NCI-H82 (cell line): ENCODE results near the gene SMCO4.
A peak's percentile ranks its signal among the peaks of the same experiment; 100 is the strongest.
"Not testable (repeated sequence)": the region's sequence is repeated elsewhere in the genome, so short reads cannot be mapped to it uniquely, and the experiment has no call there.

Source experiments
- DNase-seq: peaks from one replicate; lab custom pipeline; 2025; lab: John Stamatoyannopoulos, UW

SMCO4 gene

DNA sequence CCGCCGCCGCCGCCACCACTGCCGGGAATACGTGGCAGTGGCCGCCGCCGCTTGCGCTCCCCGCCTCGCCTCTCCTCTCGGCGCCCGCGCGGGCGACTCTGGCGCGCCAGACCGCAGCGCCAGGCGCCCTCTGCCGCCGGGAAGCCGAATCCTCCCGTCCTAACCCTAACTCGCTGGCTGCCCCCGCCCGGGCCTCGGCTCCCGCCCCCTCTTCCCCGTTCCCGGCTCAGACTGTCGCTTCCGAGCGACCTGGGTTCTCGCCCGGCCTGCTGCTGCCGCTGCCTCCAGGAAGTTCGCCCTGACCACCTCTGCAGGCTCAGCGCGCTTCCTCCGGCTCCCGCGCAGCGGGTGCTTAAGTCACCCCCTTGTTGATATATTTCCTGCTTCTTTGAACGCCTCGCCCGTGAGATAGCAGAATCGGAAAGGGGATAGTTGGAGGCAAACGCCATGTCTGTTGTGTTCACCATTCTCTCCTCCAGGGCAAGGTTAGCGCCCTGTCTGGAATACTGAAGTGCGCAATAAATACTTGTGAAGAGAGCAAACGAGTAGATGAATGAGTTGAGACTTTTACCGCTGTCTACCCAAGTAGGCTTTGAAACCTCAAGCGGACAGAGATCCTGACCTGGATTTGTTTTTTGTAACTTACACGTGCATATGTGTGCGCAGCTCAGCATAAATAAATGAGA is at the start of gene SMCO4:
Gene SMCO4 (minus strand): TSS at position 100 of the 686 bp plus-strand sequence. CDS start 64,202 bp downstream, outside the sequence.
- peak; percentile 88 for DNase-seq

- DNase-seq = no peak
Measured at GRCh38 chr11:93591247-93591898, 48.2 kb upstream of the SMCO4 start.

GRCh38 chr11:93589347-93589746 is 46.2 kb upstream of the SMCO4 start:
- no peak for DNase-seq

- DNase-seq = no peak
Measured at GRCh38 chr11:93587858-93588581, 44.8 kb upstream of the SMCO4 start.

GRCh38 chr11:93587425-93587824 is 44.2 kb upstream of the SMCO4 start:
- DNase-seq = not testable (repeated sequence)

- no peak for DNase-seq
Measured at GRCh38 chr11:93585758-93586157, 42.6 kb upstream of the SMCO4 start.

GRCh38 chr11:93583490-93583889 is 40.3 kb upstream of the SMCO4 start:
- no peak for DNase-seq

GRCh38 chr11:93579187-93579751 is 36.1 kb upstream of the SMCO4 start:
- DNase-seq = no peak

DNA sequence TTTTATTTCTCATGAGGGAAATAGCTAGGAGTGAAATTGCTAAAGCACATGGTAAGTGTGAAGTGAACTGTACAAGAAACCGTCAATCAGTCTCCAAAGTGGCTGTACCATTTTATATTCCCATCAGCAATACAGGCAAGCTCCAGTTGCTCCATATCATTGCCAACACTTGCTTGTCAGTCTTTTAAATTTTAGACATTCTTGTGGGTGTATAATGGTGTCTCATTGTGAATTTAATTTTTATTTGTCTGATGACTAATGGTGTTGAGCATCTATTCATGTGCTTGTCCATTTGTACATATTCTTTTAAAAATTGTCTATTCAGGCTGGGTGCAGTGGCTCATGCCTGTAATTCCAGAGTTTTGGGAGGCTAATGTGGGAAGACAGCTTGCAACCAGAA is 34.1 kb upstream of the SMCO4 start:
- DNase-seq = no peak

GRCh38 chr11:93576870-93577269 is 33.7 kb upstream of the SMCO4 start:
- DNase-seq = not testable (repeated sequence)

DNA sequence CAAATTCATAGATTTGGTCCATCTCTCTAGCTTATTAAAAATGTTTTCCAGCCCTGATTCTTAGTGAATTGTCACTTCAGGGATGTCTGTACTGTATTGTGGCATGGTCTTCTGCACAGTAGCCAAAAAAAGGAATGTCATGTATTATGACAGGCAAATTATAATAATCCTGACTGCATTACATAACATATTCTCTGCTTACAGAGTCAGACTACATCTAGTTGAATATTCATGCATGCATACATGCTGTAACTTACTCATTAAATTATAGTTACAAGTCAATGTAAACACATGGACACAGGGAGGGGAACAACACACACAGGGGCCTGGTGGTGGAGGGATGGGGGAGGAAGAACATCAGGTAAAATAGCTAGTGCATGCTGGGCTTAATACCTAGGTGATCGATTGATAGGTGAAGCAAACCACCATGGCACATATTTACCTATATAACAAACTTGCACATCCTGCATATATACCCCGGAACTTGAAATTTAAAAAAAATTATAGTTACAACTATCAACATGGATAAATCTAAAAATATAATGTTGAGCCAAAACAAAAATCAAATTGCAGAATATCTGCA is 31.5 kb upstream of the SMCO4 start:
- no peak for DNase-seq

- DNase-seq = no peak
Measured at GRCh38 chr11:93573184-93573583, 30.0 kb upstream of the SMCO4 start.

DNA sequence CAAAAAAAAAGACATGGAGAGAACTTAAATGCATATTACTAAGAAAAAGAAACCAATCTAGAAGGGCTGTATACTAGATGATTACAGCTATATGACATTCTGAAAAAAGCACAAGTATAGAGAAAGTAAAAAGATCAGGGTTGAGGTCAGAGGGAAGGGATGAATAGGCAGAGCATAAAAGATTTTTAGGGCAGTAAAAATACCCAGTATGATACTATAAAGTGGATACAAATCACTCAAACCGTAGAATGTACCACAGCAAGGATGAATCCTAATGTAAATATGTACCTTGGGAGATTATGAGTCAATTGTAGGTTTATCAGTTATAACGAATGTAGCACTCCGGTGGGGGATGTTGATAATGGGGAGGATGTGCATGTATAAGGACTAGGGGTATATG is 29.4 kb upstream of the SMCO4 start:
- no peak for DNase-seq

DNA sequence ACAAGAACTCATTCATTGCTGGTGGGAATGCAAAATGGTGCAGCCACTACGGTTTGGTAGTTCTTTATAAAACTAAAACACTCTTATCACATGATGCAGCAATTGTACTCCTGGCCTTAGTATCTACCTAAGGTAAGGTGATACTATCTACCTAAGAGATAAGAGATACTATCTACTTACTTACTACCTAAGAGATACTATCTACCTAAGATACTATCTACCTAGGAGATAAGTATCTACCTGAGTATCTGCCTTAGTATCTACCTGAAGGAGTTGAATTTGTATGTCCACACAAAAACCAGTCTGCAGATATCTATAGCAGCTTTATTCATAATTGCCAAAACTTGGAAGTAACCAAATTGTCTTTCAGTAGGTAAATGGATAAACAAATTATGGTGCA is 29.0 kb upstream of the SMCO4 start:
- DNase-seq = no peak

DNA sequence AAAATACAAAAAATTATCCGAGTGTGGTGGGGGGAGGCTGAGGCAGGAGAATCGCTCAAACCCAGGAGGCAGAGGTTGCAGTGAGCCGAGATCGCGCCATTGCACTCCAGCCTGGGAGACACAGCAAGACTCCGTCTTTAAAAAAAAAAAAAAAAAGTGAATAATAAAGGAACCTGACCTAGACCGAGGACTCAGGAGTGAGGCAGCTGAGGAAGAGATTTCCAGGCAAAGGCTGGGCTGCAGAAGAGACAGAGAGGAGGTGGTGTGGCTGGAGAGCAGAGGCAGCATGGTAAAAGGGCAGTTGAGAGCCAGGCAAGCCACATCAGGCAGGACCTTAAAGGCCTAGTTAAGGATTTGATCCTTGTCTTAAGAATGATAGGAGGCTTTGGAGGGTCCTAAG is 28.4 kb upstream of the SMCO4 start:
- DNase-seq = no peak

DNA sequence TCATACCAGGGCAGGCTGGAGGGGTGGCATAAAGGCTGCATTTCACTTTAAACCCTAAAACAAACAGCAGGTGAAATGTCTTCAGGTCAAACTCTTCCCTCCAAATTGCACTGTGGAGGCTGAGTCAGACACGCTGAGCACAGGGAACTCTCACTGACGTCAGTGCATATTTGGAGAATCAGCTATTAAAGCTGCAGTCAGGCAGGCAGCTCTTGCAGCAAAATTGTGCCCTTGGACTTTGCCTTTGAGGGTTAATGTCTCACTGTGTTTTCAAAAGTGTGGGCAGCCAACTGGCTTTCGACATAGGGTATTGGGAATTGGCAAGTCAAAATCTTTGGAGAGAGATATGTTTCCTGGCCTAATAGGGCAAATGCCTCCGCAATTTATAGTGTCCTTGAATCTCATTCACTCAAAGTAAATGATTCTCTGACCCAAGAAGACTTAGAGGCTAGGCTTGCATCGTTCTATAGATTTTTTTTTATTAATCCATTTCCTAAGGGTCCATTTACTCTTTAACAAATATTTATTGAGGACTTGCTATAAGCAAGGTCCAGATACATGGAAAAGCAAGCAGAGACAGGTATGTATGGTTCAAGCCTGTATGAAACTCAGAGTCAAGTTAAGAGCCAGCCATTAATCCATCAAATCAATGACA is 27.7 kb upstream of the SMCO4 start:
- no peak for DNase-seq

GRCh38 chr11:93569496-93569895 is 26.3 kb upstream of the SMCO4 start:
- no peak for DNase-seq

DNA sequence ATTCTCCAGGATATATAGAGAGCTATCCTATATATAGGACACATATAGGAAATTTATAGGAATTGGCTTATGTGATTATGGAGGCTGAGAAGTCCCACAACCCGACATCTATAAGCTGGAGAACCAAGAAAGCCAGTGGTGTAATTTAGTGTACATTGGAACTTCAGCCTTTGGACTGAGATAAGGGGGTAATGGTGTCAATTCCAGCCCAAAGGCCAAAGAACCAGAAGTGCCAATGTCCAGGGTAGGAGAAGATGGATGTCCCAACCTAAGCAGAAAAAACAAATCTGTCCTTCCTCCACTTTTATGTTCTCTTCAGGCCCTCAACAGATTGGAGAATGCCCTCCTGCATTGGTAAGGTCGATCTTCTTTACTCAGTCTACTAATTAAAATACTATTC is 25.5 kb upstream of the SMCO4 start:
- no peak for DNase-seq

- DNase-seq = no peak
Measured at GRCh38 chr11:93567401-93567895, 24.3 kb upstream of the SMCO4 start.

DNA sequence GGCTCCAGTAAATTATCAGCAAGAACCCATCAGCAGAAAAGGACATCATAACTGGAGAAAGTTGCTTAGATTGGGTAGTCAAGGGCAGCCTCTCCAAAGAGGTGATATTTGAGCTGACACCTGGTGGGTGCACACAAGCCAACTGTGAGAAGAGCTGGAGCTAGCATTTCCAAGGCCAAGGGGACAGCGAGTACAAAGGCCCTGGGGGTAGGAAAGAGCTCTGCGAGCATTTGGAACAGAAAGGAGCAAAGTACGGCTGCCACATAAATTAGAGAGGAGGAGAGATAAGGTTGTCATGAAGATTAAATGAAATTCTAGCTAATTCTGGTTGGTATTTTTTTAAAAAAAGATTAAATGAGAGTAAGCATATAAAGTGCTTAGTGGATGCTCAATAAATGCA is 21.7 kb upstream of the SMCO4 start:
- DNase-seq = no peak

DNA sequence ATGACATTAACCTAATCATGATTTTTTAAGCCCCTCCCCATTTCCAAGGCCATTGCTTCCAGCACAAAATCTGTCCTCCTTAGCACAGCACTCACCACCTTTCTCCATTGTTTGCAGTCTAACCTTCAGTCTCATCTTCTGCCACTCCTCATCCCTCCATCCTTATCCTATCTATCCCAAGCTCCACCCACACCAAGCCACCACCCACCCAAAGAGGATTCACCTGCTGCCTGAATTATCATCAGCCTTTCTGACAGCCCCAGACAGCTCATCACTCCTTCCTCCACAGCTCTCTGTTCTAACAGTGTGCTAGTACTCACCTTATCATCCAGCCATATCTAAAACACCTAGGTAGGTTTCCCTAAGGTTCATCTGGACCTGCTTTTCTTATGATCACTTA is 20.7 kb upstream of the SMCO4 start:
- no peak for DNase-seq
